Measurements from ENCODE around the gene MTF2. TPM values are rescaled to one million over a fixed set of nuclear protein-coding genes. Genes with fewer than 3 reads are reported as not detected.

The MTF2 gene
- polyA plus RNA-seq, 1 donor (not counting 4 experiments of a cell fraction or from before 2014, with no cell fraction given), result 24.8 TPM

GRCh38 chr1:93036672-93037071, 42.4 kb upstream of the MTF2 start:
- H4K20me1 ChIP-seq (ENCODE audit: control insufficient read depth, extremely low read depth, insufficient read depth, low read length), result no peaks in the 10 kb centered on the region
- no peak overlapping the region for H3K27ac ChIP-seq (ENCODE audit: control insufficient read depth, insufficient read depth, low read length)
- DNase-seq (ENCODE audit: low read depth, low spot score), result no peak
- H3K4me1 ChIP-seq (ENCODE audit: control insufficient read depth, extremely low read depth, insufficient read depth, low read length), result no peaks in the 10 kb centered on the region
- H3K4me2 ChIP-seq (ENCODE audit: control insufficient read depth, extremely low read depth, insufficient read depth, low read depth, low read length), result no peak overlapping the region
- H3K27me3 ChIP-seq (ENCODE audit: control insufficient read depth, extremely low read depth, insufficient read depth, low read length), result no peaks in the 10 kb centered on the region
- no peaks in the 10 kb centered on the region for H3K79me2 ChIP-seq (ENCODE audit: control insufficient read depth, insufficient read depth, low read length)
- H3K9me1 ChIP-seq (ENCODE audit: control insufficient read depth, extremely low read depth, insufficient read depth, low read length), result no peaks in the 10 kb centered on the region
- H3K4me3 ChIP-seq (ENCODE audit: control insufficient read depth in 2 of 3, extremely low read depth in 1 of 3, insufficient read depth in 2 of 3, low read depth in 1 of 3, low read length in 3 of 3), result no peak overlapping the region
- no peak overlapping the region for H3K9ac ChIP-seq (ENCODE audit: control insufficient read depth, extremely low read depth, insufficient read depth, low read length)
- dilution Hi-C loops (cut with MboI; ENCODE audit: extremely low pct_ligation_motif_present, low sequenced_read_pairs), result no loop called here
- no peaks in the 10 kb centered on the region for H3K9me3 ChIP-seq (ENCODE audit: control insufficient read depth, low read depth, low read length)
- no peak for TF ChIP-seq EZH2 (IDR thresholded peaks at IDR 0.05; ENCODE audit: low read length)
- FAIRE-seq, result no peak
- H3K36me3 ChIP-seq (ENCODE audit: control insufficient read depth in 2 of 2, extremely low read depth in 1 of 2, insufficient read depth in 2 of 2, low read length in 2 of 2), result no peaks in the 10 kb centered on the region
- no peak overlapping the region for H2AFZ ChIP-seq (ENCODE audit: control insufficient read depth, low read length)

GRCh38 chr1:93042187-93043056, 36.7 kb upstream of the MTF2 start:
- Histone ChIP-seq H3K79me2 (ENCODE audit: control insufficient read depth, insufficient read depth, low read length) (no peaks in the 10 kb centered on the region), H2AFZ (ENCODE audit: control insufficient read depth, low read length) (no peak overlapping the region), H4K20me1 (ENCODE audit: control insufficient read depth, extremely low read depth, insufficient read depth, low read length) (no peaks in the 10 kb centered on the region), H3K4me2 (ENCODE audit: control insufficient read depth, extremely low read depth, insufficient read depth, low read depth, low read length) (no peak overlapping the region), H3K36me3 (ENCODE audit: control insufficient read depth in 2 of 2, extremely low read depth in 1 of 2, insufficient read depth in 2 of 2, low read length in 2 of 2) (no peaks in the 10 kb centered on the region), H3K9me3 (ENCODE audit: control insufficient read depth, low read depth, low read length) (no peaks in the 10 kb centered on the region), H3K27me3 (ENCODE audit: control insufficient read depth, extremely low read depth, insufficient read depth, low read length) (no peaks in the 10 kb centered on the region), H3K4me1 (ENCODE audit: control insufficient read depth, extremely low read depth, insufficient read depth, low read length) (no peaks in the 10 kb centered on the region), H3K9ac (ENCODE audit: control insufficient read depth, extremely low read depth, insufficient read depth, low read length) (no peak overlapping the region), H3K4me3 (ENCODE audit: control insufficient read depth in 2 of 3, extremely low read depth in 1 of 3, insufficient read depth in 2 of 3, low read depth in 1 of 3, low read length in 3 of 3) (no peak overlapping the region), H3K27ac (ENCODE audit: control insufficient read depth, insufficient read depth, low read length) (no peak overlapping the region), H3K9me1 (ENCODE audit: control insufficient read depth, extremely low read depth, insufficient read depth, low read length) (no peaks in the 10 kb centered on the region)
- no peak for DNase-seq (ENCODE audit: low read depth, low spot score)
- dilution Hi-C loops (cut with MboI; ENCODE audit: extremely low pct_ligation_motif_present, low sequenced_read_pairs), result no loop called here
- FAIRE-seq, result no peak
- no peak for TF ChIP-seq EZH2 (IDR thresholded peaks at IDR 0.05; ENCODE audit: low read length)
- no peak for TF ChIP-seq CTCF (optimal IDR thresholded peaks at IDR 0.05 in 1 of 3, IDR thresholded peaks at IDR 0.05 in 1 of 3, conservative IDR thresholded peaks at IDR 0.05 in 1 of 3; ENCODE audit: extremely low read depth in 1 of 3, insufficient read depth in 2 of 3, low read length in 3 of 3)

All from keratinocyte (primary cell).